Endothelial cell of umbilical vein (primary cell): Measurements from ENCODE around the gene PRDM11. TPM values are rescaled to one million over a fixed set of nuclear protein-coding genes. Genes with fewer than 3 reads are reported as not detected.

Source experiments
- BruUV-seq: library from RNA; stranded (reverse); fragments of 400-500 nt; replicated peaks from 2 replicates; lab custom pipeline; 2021; lab: Mats Ljungman, UMichigan
- CTCF ChIA-PET: fragments of 300-600, 350-600 bp; sonication (Branson Sonifier 250); formaldehyde crosslinking; loops from one replicate; lab custom pipeline; 2021; ENCODE audit warnings: antibody characterized with exemption, inconsistent platforms; lab: Charles Lee
- POLR2A ChIA-PET: fragments of 300-600, 350-600 bp; sonication (Branson Sonifier 250); formaldehyde crosslinking; loops from one replicate; lab custom pipeline; 2021; ENCODE audit warnings: antibody characterized with exemption, inconsistent platforms; lab: Charles Lee
- DNase-seq: peaks from one replicate; pipeline ENCODE4 v3.0.0-alpha.2; 2011; ENCODE audit warnings: low read depth, low spot score
- FAIRE-seq: peaks from 2 replicates; lab custom pipeline; 2011; peaks lifted over from hg19 to GRCh38; lab: Jason Lieb, UNC
- H2AFZ ChIP-seq: 2 replicates; pipeline ENCODE4 v1.6.0; 2012; ENCODE audit warnings: low read depth, low read length, control low read depth, inconsistent platforms
- H3K27ac ChIP-seq: 2 replicates; pipeline ENCODE4 v1.5.1; 2011; ENCODE audit warnings: low read depth, mild to moderate bottlenecking, control low read depth, low read length, moderate library complexity; ENCODE audit not compliant: insufficient read depth
- H3K27me3 ChIP-seq, 2 experiments: 2 replicates each; pipeline versions ENCODE4 v1.6.0 to v1.6.1; 2011; ENCODE audit warnings: low read length in 2 of 2, mixed read lengths in 1 of 2; ENCODE audit not compliant: control insufficient read depth in 2 of 2, insufficient read depth in 2 of 2
- H3K36me3 ChIP-seq, 2 experiments: 2 replicates in 1 of 2; 3 replicates in 1 of 2; pipeline ENCODE4 v1.5.1; 2011; ENCODE audit warnings: low read length in 2 of 2, mild to moderate bottlenecking in 1 of 2, moderate library complexity in 1 of 2; ENCODE audit not compliant: control insufficient read depth in 2 of 2, insufficient read depth in 2 of 2; ENCODE audit errors: extremely low read depth in 1 of 2
- H3K4me1 ChIP-seq: 3 replicates; pipeline ENCODE4 v1.5.1; 2011; ENCODE audit warnings: mild to moderate bottlenecking, low read length; ENCODE audit not compliant: control insufficient read depth, insufficient read depth; ENCODE audit errors: extremely low read depth
- H3K4me2 ChIP-seq: 2 replicates; pipeline ENCODE4 v1.6.1; 2011; ENCODE audit warnings: low read length, control low read depth, mixed read lengths; ENCODE audit not compliant: insufficient read depth
- H3K4me3 ChIP-seq, 3 experiments: fragments of 200-600 bp in 1 of 3; sonication (generic), shearing (Covaris generic) in 1 of 3; replicated peaks in 1 of 3; 2 replicates each; pipeline ENCODE4 v1.5.1; 2011 to 2016; ENCODE audit warnings: control low read depth in 3 of 3, low read length in 3 of 3, mild to moderate bottlenecking in 2 of 3, inconsistent platforms in 1 of 3, low read depth in 1 of 3, moderate library complexity in 1 of 3; ENCODE audit not compliant: insufficient read depth in 1 of 3
- H3K79me2 ChIP-seq: 2 replicates; pipeline ENCODE4 v1.6.0; 2012; ENCODE audit warnings: low read length, inconsistent platforms; ENCODE audit not compliant: control insufficient read depth, insufficient read depth
- H3K9ac ChIP-seq: replicated peaks from 2 replicates; pipeline ENCODE3; 2011; ENCODE audit warnings: low read length, control low read depth; ENCODE audit not compliant: insufficient read depth; ENCODE audit errors: extremely low read depth
- H3K9me1 ChIP-seq: replicated peaks from 3 replicates; pipeline ENCODE4 v1.6.0; 2011; ENCODE audit warnings: mild to moderate bottlenecking, low read length; ENCODE audit not compliant: control insufficient read depth, insufficient read depth; ENCODE audit errors: extremely low read depth
- H3K9me3 ChIP-seq: replicated peaks from 2 replicates; pipeline ENCODE4 v1.5.1; 2012; ENCODE audit warnings: low read length, inconsistent platforms; ENCODE audit not compliant: control insufficient read depth, insufficient read depth
- H4K20me1 ChIP-seq: replicated peaks from 2 replicates; pipeline ENCODE3; 2011; ENCODE audit warnings: mild to moderate bottlenecking, low read length; ENCODE audit not compliant: control insufficient read depth, insufficient read depth; ENCODE audit errors: extremely low read depth
- GATA2 ChIP-seq: IDR thresholded peaks from 2 replicates; pipeline ENCODE4 v1.7.0; 2011; ENCODE audit warnings: low read depth, mild to moderate bottlenecking, moderate library complexity, mixed read lengths, low read length; ENCODE audit not compliant: insufficient read length, insufficient read depth
- MYC ChIP-seq: IDR thresholded peaks from one replicate; pipeline ENCODE4 v1.6.1; 2011; ENCODE audit warnings: mild to moderate bottlenecking, low read depth, low read length
- POLR2A ChIP-seq: IDR thresholded peaks from 2 replicates; pipeline ENCODE4 v1.6.1; 2012; ENCODE audit warnings: low read depth, mild to moderate bottlenecking, control low read depth, low read length
- dilution Hi-C: fragments of 300-500 bp; cut with MboI; formaldehyde crosslinking; loops from one replicate; pipeline ENCODE4 v1.15.0; 2019; ENCODE audit warnings: low sequenced_read_pairs; ENCODE audit not compliant: extremely low pct_ligation_motif_present
- intact Hi-C: fragments of 100-400 bp; cut with micrococcal nuclease; formaldehyde crosslinking; loops from one replicate; pipeline ENCODE4 v1.10.0; 2022
- polyA plus RNA-seq, 4 experiments: library from polyadenylated mRNA; depleted of rRNA in 3 of 4; stranded (reverse) in 3 of 4; unstranded in 1 of 4; fragments of >200 nt; gene quantifications; 2 replicates each; pipeline versions ENCODE4 v1.2.1 to v1.2.3, GENCODE V29; 2011 to 2012; ENCODE audit warnings: missing spikeins in 1 of 4
- total RNA-seq: library from RNA; stranded (reverse); gene quantifications from 2 replicates; pipeline ENCODE4 v1.2.3, GENCODE V29; 2021
- TF ChIP-seq, protein P1 (sequence below): IDR thresholded peaks from 2 replicates; pipeline ENCODE4 v1.6.1; 2011; ENCODE audit not compliant: insufficient read depth, insufficient read length
- TF ChIP-seq, protein P2 (sequence below), 2 donors: IDR thresholded peaks; 1 replicate in 1 of 2; 2 replicates in 1 of 2; pipeline ENCODE4 v1.5.1; 2011; ENCODE audit warnings: low read length in 2 of 2, mild to moderate bottlenecking in 2 of 2, moderate library complexity in 2 of 2, control low read depth in 1 of 2, inconsistent platforms in 1 of 2, low read depth in 1 of 2; ENCODE audit not compliant: insufficient read depth in 1 of 2; ENCODE audit errors: extremely low read depth in 1 of 2

The PRDM11 gene
- total and polyA plus RNA-seq, 2 donors (not counting 3 experiments of a cell fraction or from before 2014, with no cell fraction given), result 6.9 to 14.1 TPM

DNA sequence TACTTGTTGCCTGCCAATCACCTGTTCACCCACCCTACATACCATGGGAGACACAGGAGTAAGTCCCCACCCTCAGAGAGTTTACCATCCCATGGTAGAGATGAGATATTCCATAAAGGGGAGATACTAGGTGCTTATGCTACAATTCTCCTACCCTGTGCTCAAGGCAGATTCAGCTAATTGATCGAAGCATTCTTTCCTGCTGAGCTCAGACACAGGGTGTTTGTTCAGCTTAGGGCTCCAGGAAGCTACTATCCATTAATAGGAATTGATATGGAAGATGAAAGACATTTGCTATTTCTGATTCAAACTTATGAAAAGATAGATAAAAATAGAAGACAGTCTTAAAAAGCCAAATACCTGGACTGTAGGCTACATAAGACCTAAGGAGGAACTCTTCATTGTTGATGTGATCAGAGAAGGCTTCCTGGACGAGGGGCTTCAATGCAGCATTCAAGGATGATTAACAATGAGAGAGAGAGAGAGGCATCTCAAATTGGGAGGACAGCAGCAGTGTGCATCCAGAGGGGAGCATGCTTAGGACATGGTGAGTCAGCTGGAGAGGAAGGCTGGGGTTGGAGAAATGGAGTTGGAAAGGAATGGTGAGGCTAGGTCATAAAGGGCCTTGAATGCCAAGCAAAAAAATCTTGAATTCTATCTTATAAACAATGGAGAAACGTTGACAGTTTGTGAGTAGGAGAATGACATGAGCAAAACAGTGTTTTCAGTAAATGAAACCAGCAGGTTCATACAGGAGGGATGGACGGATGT lies 124.7 kb downstream of the PRDM11 start:
- DNase-seq, result no peak

More for the DNA sequence above, 124.7 kb downstream of the PRDM11 start:
- H3K27me3 ChIP-seq, result peaks cover 2 to 3% of the 10 kb centered on the region in 2 experiments
- no peak overlapping the region for H3K4me3 ChIP-seq
- no peaks in the 10 kb centered on the region for H3K79me2 ChIP-seq
- TF ChIP-seq GATA2 (no peak), MYC (no peak), POLR2A (no peak)
- TF ChIP-seq, protein P1, sequence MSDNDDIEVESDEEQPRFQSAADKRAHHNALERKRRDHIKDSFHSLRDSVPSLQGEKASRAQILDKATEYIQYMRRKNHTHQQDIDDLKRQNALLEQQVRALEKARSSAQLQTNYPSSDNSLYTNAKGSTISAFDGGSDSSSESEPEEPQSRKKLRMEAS, result no peak
- TF ChIP-seq, protein P2, sequence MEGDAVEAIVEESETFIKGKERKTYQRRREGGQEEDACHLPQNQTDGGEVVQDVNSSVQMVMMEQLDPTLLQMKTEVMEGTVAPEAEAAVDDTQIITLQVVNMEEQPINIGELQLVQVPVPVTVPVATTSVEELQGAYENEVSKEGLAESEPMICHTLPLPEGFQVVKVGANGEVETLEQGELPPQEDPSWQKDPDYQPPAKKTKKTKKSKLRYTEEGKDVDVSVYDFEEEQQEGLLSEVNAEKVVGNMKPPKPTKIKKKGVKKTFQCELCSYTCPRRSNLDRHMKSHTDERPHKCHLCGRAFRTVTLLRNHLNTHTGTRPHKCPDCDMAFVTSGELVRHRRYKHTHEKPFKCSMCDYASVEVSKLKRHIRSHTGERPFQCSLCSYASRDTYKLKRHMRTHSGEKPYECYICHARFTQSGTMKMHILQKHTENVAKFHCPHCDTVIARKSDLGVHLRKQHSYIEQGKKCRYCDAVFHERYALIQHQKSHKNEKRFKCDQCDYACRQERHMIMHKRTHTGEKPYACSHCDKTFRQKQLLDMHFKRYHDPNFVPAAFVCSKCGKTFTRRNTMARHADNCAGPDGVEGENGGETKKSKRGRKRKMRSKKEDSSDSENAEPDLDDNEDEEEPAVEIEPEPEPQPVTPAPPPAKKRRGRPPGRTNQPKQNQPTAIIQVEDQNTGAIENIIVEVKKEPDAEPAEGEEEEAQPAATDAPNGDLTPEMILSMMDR (IDR thresholded peaks at IDR 0.05; ENCODE audit: extremely low read depth in 1 of 2, insufficient read depth in 1 of 2, low read depth in 1 of 2, low read length in 2 of 2), result no peak
- no peaks in the 10 kb centered on the region for H3K36me3 ChIP-seq
- peaks cover 3% of the 10 kb centered on the region for H3K4me1 ChIP-seq
- CTCF ChIA-PET, result interaction anchor here (1.4 to 1.6 kb wide), 2 partner anchors 18 to 21 kb away, joined by 3 to 6 read pairs; no protein-coding TSS in a partner anchor
- H4K20me1 ChIP-seq, result no peaks in the 10 kb centered on the region
- H3K4me2 ChIP-seq, result no peak overlapping the region
- no peak for FAIRE-seq
- BruUV-seq, result no TSS peak
- H3K27ac ChIP-seq, result no peak overlapping the region
- intact Hi-C loops (no loop called here), dilution Hi-C loops (no loop called here)
- no peaks in the 10 kb centered on the region for H3K9me3 ChIP-seq
- H3K9ac ChIP-seq, result no peak overlapping the region
- H2AFZ ChIP-seq, result no peak overlapping the region
- POLR2A ChIA-PET, result no interaction called here
- H3K9me1 ChIP-seq, result no peaks in the 10 kb centered on the region
